T-helper 1 cell treated with Interleukin-12 subunit alpha and Interleukin-12 subunit beta and Interleukin-4 antibody, amounts not matched to agents 30 μg/mL and 1 μg/mL, for 36 hours (primary cell): ENCODE results near the gene CYTIP.

Source experiments
- H3K27ac Mint-ChIP-seq: one replicate; pipeline ENCODE4 v1.8.0; 2021; ENCODE audit warnings: mild to moderate bottlenecking, mixed read lengths
- H3K27me3 Mint-ChIP-seq: one replicate; pipeline ENCODE4 v1.8.0; 2021; ENCODE audit warnings: low read depth, mixed read lengths
- H3K36me3 Mint-ChIP-seq: one replicate; pipeline ENCODE4 v1.8.0; 2021; ENCODE audit warnings: low read depth, mixed read lengths
- H3K4me1 Mint-ChIP-seq: one replicate; pipeline ENCODE4 v1.8.0; 2021; ENCODE audit warnings: low read depth, mixed read lengths
- H3K4me3 Mint-ChIP-seq: one replicate; pipeline ENCODE4 v1.8.0; 2021; ENCODE audit warnings: mild to moderate bottlenecking, moderate library complexity, mixed read lengths
- H3K9me3 Mint-ChIP-seq: one replicate; pipeline ENCODE4 v1.8.0; 2021; ENCODE audit warnings: mixed read lengths

Gene CYTIP

GRCh38 chr2:157443795-157444640, at the start of gene CYTIP:
CYTIP (minus strand) TSS chr2:157444089; CDS start chr2:157444020, 69 bp downstream.
- no peaks in the 10 kb centered on the region for H3K27me3 Mint-ChIP-seq
- H3K9me3 Mint-ChIP-seq = no peaks in the 10 kb centered on the region
- H3K4me3 Mint-ChIP-seq = peak within 1 kb of the TSS; percentile 97
- H3K27ac Mint-ChIP-seq = peak within 1 kb of the TSS; percentile 96
- peaks cover 36% of the 10 kb centered on the region for H3K4me1 Mint-ChIP-seq
- H3K36me3 Mint-ChIP-seq = peaks cover 50% of the 10 kb centered on the region

GRCh38 chr2:157492189-157492773, 48.4 kb upstream of the CYTIP start:
- Mint-ChIP-seq H3K4me3 (no peak overlapping the region), H3K27ac (no peak overlapping the region), H3K36me3 (no peaks in the 10 kb centered on the region), H3K27me3 (no peaks in the 10 kb centered on the region), H3K4me1 (peaks cover 59% of the 10 kb centered on the region), H3K9me3 (no peaks in the 10 kb centered on the region)

GRCh38 chr2:157489983-157490382, 46.1 kb upstream of the CYTIP start:
- H3K27me3 Mint-ChIP-seq = no peaks in the 10 kb centered on the region
- peak overlapping the region; percentile 4 for H3K27ac Mint-ChIP-seq
- H3K4me3 Mint-ChIP-seq = no peak overlapping the region
- H3K9me3 Mint-ChIP-seq = no peaks in the 10 kb centered on the region
- peaks cover 77% of the 10 kb centered on the region for H3K4me1 Mint-ChIP-seq
- H3K36me3 Mint-ChIP-seq = peaks cover 4% of the 10 kb centered on the region

- Mint-ChIP-seq H3K4me3 (peak overlapping the region; percentile 78), H3K27me3 (no peaks in the 10 kb centered on the region), H3K27ac (peak overlapping the region; percentile 74), H3K36me3 (peaks cover 4% of the 10 kb centered on the region), H3K4me1 (peaks cover 81% of the 10 kb centered on the region), H3K9me3 (no peaks in the 10 kb centered on the region)
Observed at GRCh38 chr2:157488877-157489276, 45.0 kb upstream of the CYTIP start.

GRCh38 chr2:157487747-157488146, 43.9 kb upstream of the CYTIP start:
- peak overlapping the region; percentile 74 for H3K27ac Mint-ChIP-seq
- peaks cover 9% of the 10 kb centered on the region for H3K36me3 Mint-ChIP-seq
- H3K9me3 Mint-ChIP-seq = no peaks in the 10 kb centered on the region
- H3K4me1 Mint-ChIP-seq = peaks cover 77% of the 10 kb centered on the region
- H3K27me3 Mint-ChIP-seq = no peaks in the 10 kb centered on the region
- H3K4me3 Mint-ChIP-seq = peak overlapping the region; percentile 78

- peaks cover 13% of the 10 kb centered on the region for H3K36me3 Mint-ChIP-seq
- no peaks in the 10 kb centered on the region for H3K27me3 Mint-ChIP-seq
- H3K4me1 Mint-ChIP-seq = peaks cover 76% of the 10 kb centered on the region
- no peaks in the 10 kb centered on the region for H3K9me3 Mint-ChIP-seq
- peak overlapping the region; percentile 77 for H3K27ac Mint-ChIP-seq
- H3K4me3 Mint-ChIP-seq = peak overlapping the region; percentile 78
Observed at GRCh38 chr2:157487271-157487610, 43.4 kb upstream of the CYTIP start.

GRCh38 chr2:157486596-157487270, 42.8 kb upstream of the CYTIP start:
- Mint-ChIP-seq H3K9me3 (no peaks in the 10 kb centered on the region), H3K27me3 (no peaks in the 10 kb centered on the region), H3K4me3 (peak overlapping the region; percentile 78), H3K4me1 (peaks cover 74% of the 10 kb centered on the region), H3K27ac (peak overlapping the region; percentile 77), H3K36me3 (peaks cover 13% of the 10 kb centered on the region)

GRCh38 chr2:157480182-157480961, 36.5 kb upstream of the CYTIP start:
- Mint-ChIP-seq H3K9me3 (peaks cover 3% of the 10 kb centered on the region), H3K4me1 (peaks cover 75% of the 10 kb centered on the region), H3K27ac (peak overlapping the region; percentile 93), H3K4me3 (peak overlapping the region; percentile 80), H3K27me3 (no peaks in the 10 kb centered on the region), H3K36me3 (peaks cover 25% of the 10 kb centered on the region)

GRCh38 chr2:157479081-157480027, 35.5 kb upstream of the CYTIP start:
- Mint-ChIP-seq H3K27me3 (no peaks in the 10 kb centered on the region), H3K4me3 (peak overlapping the region; percentile 80), H3K27ac (peak overlapping the region; percentile 93), H3K9me3 (peaks cover 3% of the 10 kb centered on the region), H3K4me1 (peaks cover 76% of the 10 kb centered on the region), H3K36me3 (peaks cover 23% of the 10 kb centered on the region)

- Mint-ChIP-seq H3K27ac (peak overlapping the region; percentile 81), H3K9me3 (peaks cover 3% of the 10 kb centered on the region), H3K36me3 (peaks cover 24% of the 10 kb centered on the region), H3K4me3 (peak overlapping the region; percentile 22), H3K4me1 (peaks cover 84% of the 10 kb centered on the region), H3K27me3 (no peaks in the 10 kb centered on the region)
Observed at GRCh38 chr2:157477919-157478318, 34.0 kb upstream of the CYTIP start.

GRCh38 chr2:157476953-157477709, 33.2 kb upstream of the CYTIP start:
- peak overlapping the region; percentile 72 for H3K4me3 Mint-ChIP-seq
- peak overlapping the region; percentile 92 for H3K27ac Mint-ChIP-seq
- H3K36me3 Mint-ChIP-seq = peaks cover 22% of the 10 kb centered on the region
- H3K27me3 Mint-ChIP-seq = no peaks in the 10 kb centered on the region
- H3K9me3 Mint-ChIP-seq = peaks cover 3% of the 10 kb centered on the region
- H3K4me1 Mint-ChIP-seq = peaks cover 84% of the 10 kb centered on the region

GRCh38 chr2:157475722-157476390, 32.0 kb upstream of the CYTIP start:
- H3K9me3 Mint-ChIP-seq = peaks cover 3% of the 10 kb centered on the region
- no peaks in the 10 kb centered on the region for H3K27me3 Mint-ChIP-seq
- H3K36me3 Mint-ChIP-seq = peaks cover 17% of the 10 kb centered on the region
- H3K4me3 Mint-ChIP-seq = peak overlapping the region; percentile 62
- H3K4me1 Mint-ChIP-seq = peaks cover 84% of the 10 kb centered on the region
- peak overlapping the region; percentile 92 for H3K27ac Mint-ChIP-seq
